Endothelial cell (in vitro differentiated cells): ENCODE measurements around the gene IL10RB. TPM values are rescaled to one million over a fixed set of nuclear protein-coding genes. Genes with fewer than 3 reads are reported as not detected.
"Not testable (repeated sequence)": the region's sequence is repeated elsewhere in the genome, so short reads cannot be mapped to it uniquely, and the experiment has no call there.

ENCODE experiments used
- DNase-seq: peaks from one replicate; pipeline ENCODE4 v3.0.0; 2021; ENCODE audit warnings: low spot score
- H3K27ac Mint-ChIP-seq: one replicate; pipeline ENCODE4 v1.8.0; 2021; ENCODE audit warnings: mixed read lengths, inconsistent platforms; ENCODE audit not compliant: unreplicated experiment
- H3K27me3 Mint-ChIP-seq: one replicate; pipeline ENCODE4 v1.8.0; 2021; ENCODE audit warnings: mild to moderate bottlenecking, moderate library complexity, mixed read lengths, inconsistent platforms; ENCODE audit not compliant: unreplicated experiment
- H3K36me3 Mint-ChIP-seq: one replicate; pipeline ENCODE4 v1.8.0; 2021; ENCODE audit warnings: mild to moderate bottlenecking, low read depth, mixed read lengths, inconsistent platforms; ENCODE audit not compliant: unreplicated experiment
- H3K4me1 Mint-ChIP-seq: one replicate; pipeline ENCODE4 v1.8.0; 2021; ENCODE audit warnings: mild to moderate bottlenecking, mixed read lengths, inconsistent platforms; ENCODE audit not compliant: unreplicated experiment
- H3K4me3 Mint-ChIP-seq: one replicate; pipeline ENCODE4 v1.8.0; 2021; ENCODE audit warnings: mild to moderate bottlenecking, mixed read lengths, inconsistent platforms; ENCODE audit not compliant: unreplicated experiment
- H3K9me3 Mint-ChIP-seq: one replicate; pipeline ENCODE4 v1.8.0; 2021; ENCODE audit warnings: mixed read lengths, inconsistent platforms; ENCODE audit not compliant: unreplicated experiment
- long read RNA-seq: library from polyadenylated mRNA; unstranded; transcript quantifications from one replicate; pipeline ENCODE4 v2.0.0, GENCODE V29; 2020; ENCODE audit not compliant: unreplicated experiment
- total RNA-seq: library from RNA; stranded (reverse); fragmentation: NEBNext Ultra II Directional; extraction: Animal tissue kit (Norgen Biotek cat#: 25700); gene quantifications from one replicate; pipeline ENCODE4 v1.2.1, GENCODE V29; 2021; ENCODE audit not compliant: unreplicated experiment
- TF ChIP-seq, protein P1 (sequence below): fragments of 200-600 bp; sonication (generic); IDR thresholded peaks from one replicate; pipeline ENCODE4 v1.5.0; 2021; ENCODE audit warnings: antibody characterized with exemption; ENCODE audit not compliant: unreplicated experiment

Gene IL10RB
- 13.0 TPM for total RNA-seq
- long read RNA-seq, transcript IL10RB-201 (7 exons, 1,963 nt) = major isoform, 10 of 12 reads
- long read RNA-seq, partial matches to known transcripts = 0 of 12 reads
- long read RNA-seq, other reads (novel, unspliced or antisense) = 2 of 12 reads

DNA sequence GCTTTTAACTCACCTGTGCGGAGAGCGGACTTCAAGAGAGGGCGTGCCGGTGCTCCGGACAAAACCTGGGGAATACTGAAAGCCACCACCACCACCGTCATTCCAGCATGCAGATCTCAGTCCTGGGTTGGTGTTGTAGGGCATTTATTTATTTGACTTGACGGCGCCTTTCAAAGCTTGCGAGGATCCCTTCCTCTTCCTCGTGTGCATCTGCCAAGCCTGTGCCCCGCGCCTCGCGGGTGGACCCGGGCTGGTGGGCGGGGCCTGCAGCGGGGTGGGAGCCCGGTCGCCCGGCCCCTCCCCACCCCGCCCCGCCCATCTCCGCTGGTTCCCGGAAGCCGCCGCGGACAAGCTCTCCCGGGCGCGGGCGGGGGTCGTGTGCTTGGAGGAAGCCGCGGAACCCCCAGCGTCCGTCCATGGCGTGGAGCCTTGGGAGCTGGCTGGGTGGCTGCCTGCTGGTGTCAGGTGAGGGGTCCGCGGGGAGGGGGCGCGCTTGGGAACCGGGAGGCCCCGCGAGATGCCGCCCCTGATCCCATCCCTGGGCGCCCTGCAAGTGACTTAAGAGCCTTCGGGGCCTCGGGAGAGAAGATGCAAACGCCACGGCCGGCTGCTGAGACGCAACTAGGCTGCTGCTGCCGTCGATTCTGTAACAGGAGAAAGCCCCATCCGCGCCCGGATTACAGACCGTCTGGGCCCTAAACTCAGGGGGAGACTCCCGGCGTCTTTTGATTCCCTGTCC, at the start of gene IL10RB:
Gene IL10RB (plus strand): TSS at position 318 of the 739 bp plus-strand sequence. CDS start 99 bp downstream, at position 417.
- H3K9me3 Mint-ChIP-seq = no peaks in the 10 kb centered on the region
- H3K36me3 Mint-ChIP-seq = peaks cover 21% of the 10 kb centered on the region
- peak within 1 kb of the TSS; percentile 74 for H3K27ac Mint-ChIP-seq
- TF ChIP-seq, protein P1, sequence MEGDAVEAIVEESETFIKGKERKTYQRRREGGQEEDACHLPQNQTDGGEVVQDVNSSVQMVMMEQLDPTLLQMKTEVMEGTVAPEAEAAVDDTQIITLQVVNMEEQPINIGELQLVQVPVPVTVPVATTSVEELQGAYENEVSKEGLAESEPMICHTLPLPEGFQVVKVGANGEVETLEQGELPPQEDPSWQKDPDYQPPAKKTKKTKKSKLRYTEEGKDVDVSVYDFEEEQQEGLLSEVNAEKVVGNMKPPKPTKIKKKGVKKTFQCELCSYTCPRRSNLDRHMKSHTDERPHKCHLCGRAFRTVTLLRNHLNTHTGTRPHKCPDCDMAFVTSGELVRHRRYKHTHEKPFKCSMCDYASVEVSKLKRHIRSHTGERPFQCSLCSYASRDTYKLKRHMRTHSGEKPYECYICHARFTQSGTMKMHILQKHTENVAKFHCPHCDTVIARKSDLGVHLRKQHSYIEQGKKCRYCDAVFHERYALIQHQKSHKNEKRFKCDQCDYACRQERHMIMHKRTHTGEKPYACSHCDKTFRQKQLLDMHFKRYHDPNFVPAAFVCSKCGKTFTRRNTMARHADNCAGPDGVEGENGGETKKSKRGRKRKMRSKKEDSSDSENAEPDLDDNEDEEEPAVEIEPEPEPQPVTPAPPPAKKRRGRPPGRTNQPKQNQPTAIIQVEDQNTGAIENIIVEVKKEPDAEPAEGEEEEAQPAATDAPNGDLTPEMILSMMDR = no peak
- peak within 1 kb of the TSS; percentile 93 for H3K4me3 Mint-ChIP-seq
- H3K4me1 Mint-ChIP-seq = peaks cover 23% of the 10 kb centered on the region
- H3K27me3 Mint-ChIP-seq = peaks cover 12% of the 10 kb centered on the region
- peak; percentile 70 for DNase-seq

DNA sequence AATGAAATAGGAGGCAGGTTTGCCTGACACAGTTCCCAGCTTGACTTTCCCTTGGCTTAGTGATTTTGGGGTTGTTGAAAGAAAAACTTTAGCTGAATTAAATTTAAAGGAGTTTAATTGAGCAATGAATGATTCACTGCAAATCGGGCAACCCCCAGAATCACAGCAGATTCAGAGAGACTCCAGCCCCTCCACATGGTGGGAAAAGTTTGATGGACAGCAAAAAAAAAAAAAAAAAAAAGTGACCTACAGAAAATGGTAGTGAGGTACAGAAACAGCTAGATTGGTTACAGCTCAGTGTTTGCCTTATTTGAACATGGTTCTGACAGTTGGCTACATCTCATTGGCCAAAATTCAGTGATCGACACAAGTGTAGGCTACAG, 49.0 kb upstream of the IL10RB start:
- peaks cover 26% of the 10 kb centered on the region for H3K4me1 Mint-ChIP-seq
- H3K4me3 Mint-ChIP-seq = no peak overlapping the region
- TF ChIP-seq, protein P1 = no peak
- H3K27me3 Mint-ChIP-seq = peaks cover 4% of the 10 kb centered on the region
- H3K27ac Mint-ChIP-seq = no peak overlapping the region
- DNase-seq = no peak
- peaks cover 5% of the 10 kb centered on the region for H3K36me3 Mint-ChIP-seq
- no peaks in the 10 kb centered on the region for H3K9me3 Mint-ChIP-seq

DNA sequence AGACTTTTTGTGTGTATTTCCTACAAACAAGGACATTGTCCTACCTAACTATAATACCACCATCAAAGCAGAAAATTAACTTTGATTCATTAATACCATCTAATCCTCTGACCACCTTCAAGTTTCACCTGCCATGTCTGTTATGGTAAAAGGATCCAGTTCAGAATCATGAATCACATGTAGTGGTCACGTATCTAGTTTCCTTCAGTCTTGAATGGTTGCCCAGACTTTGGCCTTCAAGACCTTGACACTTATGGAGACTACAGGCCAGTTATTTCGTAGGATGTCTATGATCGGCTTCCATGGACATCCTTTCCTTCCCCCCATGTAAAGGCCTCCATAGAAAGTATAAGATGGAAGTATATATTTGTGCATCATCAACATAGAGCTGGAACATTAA, 46.9 kb upstream of the IL10RB start:
- peaks cover 5% of the 10 kb centered on the region for H3K36me3 Mint-ChIP-seq
- H3K4me1 Mint-ChIP-seq = peaks cover 16% of the 10 kb centered on the region
- H3K9me3 Mint-ChIP-seq = no peaks in the 10 kb centered on the region
- peaks cover 4% of the 10 kb centered on the region for H3K27me3 Mint-ChIP-seq
- TF ChIP-seq, protein P1 = no peak
- H3K4me3 Mint-ChIP-seq = no peak overlapping the region
- H3K27ac Mint-ChIP-seq = no peak overlapping the region
- DNase-seq = no peak

DNA sequence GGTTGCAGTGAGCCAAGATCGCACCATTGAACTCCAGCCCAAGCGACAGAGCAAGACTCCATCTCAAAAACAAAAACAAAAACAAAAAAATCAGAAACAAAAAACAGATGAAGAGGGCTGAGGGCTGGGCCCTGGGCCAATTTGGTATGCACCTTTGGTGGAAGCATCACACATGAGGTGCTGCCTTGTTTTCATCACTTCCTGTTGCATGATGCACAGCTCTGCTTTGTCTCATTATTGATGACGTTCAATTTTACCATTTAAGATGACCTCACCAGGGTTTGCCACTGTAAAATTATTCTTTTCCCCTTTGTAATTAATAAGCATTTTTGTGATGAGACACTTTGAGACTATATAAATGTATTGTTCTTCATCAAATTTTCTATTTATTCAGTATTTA, 46.2 kb upstream of the IL10RB start:
- H3K4me3 Mint-ChIP-seq = no peak overlapping the region
- peaks cover 5% of the 10 kb centered on the region for H3K36me3 Mint-ChIP-seq
- no peak overlapping the region for H3K27ac Mint-ChIP-seq
- TF ChIP-seq, protein P1 = no peak
- no peak for DNase-seq
- H3K4me1 Mint-ChIP-seq = peaks cover 16% of the 10 kb centered on the region
- peaks cover 3% of the 10 kb centered on the region for H3K27me3 Mint-ChIP-seq
- H3K9me3 Mint-ChIP-seq = no peaks in the 10 kb centered on the region

DNA sequence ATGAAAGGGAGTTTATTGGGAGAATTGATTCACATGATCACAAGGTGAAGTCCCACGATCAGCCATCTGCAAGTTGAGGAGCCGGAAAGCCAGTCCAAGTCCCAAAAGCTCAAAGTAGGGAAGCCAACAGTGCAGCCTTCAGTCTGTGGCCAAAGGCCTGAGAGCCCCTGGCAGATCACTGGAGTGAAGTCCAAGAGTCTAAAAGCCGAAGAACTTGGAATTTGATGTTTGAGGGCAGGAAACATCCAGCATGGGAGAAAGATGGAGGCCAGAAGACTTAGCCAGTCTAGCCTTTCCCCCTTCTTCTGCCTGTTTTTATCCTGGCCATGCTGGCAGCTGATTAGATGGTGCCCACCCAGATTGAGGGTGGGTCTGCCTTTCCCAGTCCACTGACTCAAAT, 40.8 kb upstream of the IL10RB start:
- DNase-seq, H3K9me3 Mint-ChIP-seq, H3K36me3 Mint-ChIP-seq, H3K4me1 Mint-ChIP-seq, H3K27me3 Mint-ChIP-seq, H3K4me3 Mint-ChIP-seq, H3K27ac Mint-ChIP-seq: not testable (repeated sequence)
